H1 (cell line): ENCODE measurements around the gene MRPL55. TPM values are rescaled to one million over a fixed set of nuclear protein-coding genes. Genes with fewer than 3 reads are reported as not detected.

Experiments
- CTCF ChIA-PET: fragments of 300-600 bp; sonication (Branson Sonifier 250); formaldehyde crosslinking; loops from one replicate; lab custom pipeline; 2021; ENCODE audit not compliant: partially characterized antibody; lab: Charles Lee
- POLR2A ChIA-PET: fragments of 300-600 bp; sonication (Branson Sonifier 250); formaldehyde crosslinking; loops from one replicate; lab custom pipeline; 2021; ENCODE audit warnings: inconsistent platforms; ENCODE audit not compliant: partially characterized antibody; lab: Charles Lee
- DNase-seq, 2 experiments: peaks; one replicate each; pipeline versions ENCODE4 v3.0.0 to v3.0.0-alpha.2; 2010 to 2022; ENCODE audit warnings: low spot score in 2 of 2, low read depth in 1 of 2, mixed read lengths in 1 of 2
- FAIRE-seq: peaks from 2 replicates; lab custom pipeline; 2011; peaks lifted over from hg19 to GRCh38; lab: Jason Lieb, UNC
- H2AFZ ChIP-seq: 2 replicates; pipeline ENCODE4 v1.8.1; 2012; ENCODE audit warnings: low read length, inconsistent platforms
- H2AK5ac ChIP-seq: 2 replicates; pipeline ENCODE4 v1.6.1; 2013; ENCODE audit warnings: low read depth, low read length
- H2BK120ac ChIP-seq: replicated peaks from 2 replicates; pipeline ENCODE3; 2013; ENCODE audit warnings: low read depth, low read length, inconsistent platforms
- H2BK12ac ChIP-seq: 2 replicates; pipeline ENCODE4 v1.6.1; 2013; ENCODE audit warnings: low read depth, low read length
- H2BK15ac ChIP-seq: 2 replicates; pipeline ENCODE4 v1.6.1; 2013; ENCODE audit warnings: low read length
- H2BK20ac ChIP-seq: 2 replicates; pipeline ENCODE4 v1.6.1; 2013; ENCODE audit warnings: low read length
- H2BK5ac ChIP-seq: 2 replicates; pipeline ENCODE4 v1.6.1; 2013; ENCODE audit warnings: low read depth, low read length
- H3K14ac ChIP-seq: 2 replicates; pipeline ENCODE4 v1.6.1; 2013; ENCODE audit warnings: inconsistent platforms; ENCODE audit not compliant: insufficient read length
- H3K18ac ChIP-seq: 2 replicates; pipeline ENCODE4 v1.6.1; 2013; ENCODE audit warnings: low read length; ENCODE audit errors: extremely low read depth
- H3K23ac ChIP-seq: 2 replicates; pipeline ENCODE4 v1.6.1; 2013; ENCODE audit warnings: inconsistent platforms; ENCODE audit not compliant: insufficient read length
- H3K23me2 ChIP-seq: 2 replicates; pipeline ENCODE4 v1.6.1; 2013; ENCODE audit warnings: low read depth, low read length
- H3K27ac ChIP-seq: 2 replicates; pipeline ENCODE4 v1.6.1; 2011; ENCODE audit warnings: low read depth, low read length, inconsistent platforms
- H3K27me3 ChIP-seq, 4 experiments: replicated peaks in 1 of 4; 1 replicate in 1 of 4; 2 replicates in 3 of 4; pipeline versions ENCODE4 v1.6.1 to v1.8.1; 2011 to 2013; ENCODE audit warnings: low read length in 3 of 4, mild to moderate bottlenecking in 3 of 4, inconsistent platforms in 2 of 4, mixed read lengths in 2 of 4, moderate library complexity in 1 of 4; ENCODE audit not compliant: control insufficient read depth in 3 of 4, insufficient read depth in 3 of 4; ENCODE audit errors: extremely low read depth in 1 of 4
- H3K36me3 ChIP-seq, 4 experiments: 2 replicates each; pipeline versions ENCODE4 v1.6.1 to v1.8.1; 2011 to 2013; ENCODE audit warnings: mild to moderate bottlenecking in 4 of 4, low read length in 3 of 4, moderate library complexity in 2 of 4, control low read depth in 1 of 4, inconsistent platforms in 1 of 4; ENCODE audit not compliant: insufficient read depth in 4 of 4, control insufficient read depth in 2 of 4
- H3K4ac ChIP-seq: replicated peaks from 2 replicates; pipeline ENCODE3; 2013; ENCODE audit warnings: low read length, low read depth, mixed read lengths, inconsistent platforms; ENCODE audit not compliant: insufficient read length
- H3K4me1 ChIP-seq, 4 experiments: replicated peaks in 1 of 4; 1 replicate in 1 of 4; 2 replicates in 3 of 4; pipeline versions ENCODE4 v1.6.1 to v1.8.1; 2011 to 2013; ENCODE audit warnings: low read length in 3 of 4, inconsistent platforms in 2 of 4, mixed read lengths in 1 of 4; ENCODE audit not compliant: insufficient read depth in 4 of 4, control insufficient read depth in 3 of 4
- H3K4me2 ChIP-seq, 2 experiments: 2 replicates each; pipeline versions ENCODE4 v1.6.1 to v1.8.1; 2011 to 2013; ENCODE audit warnings: low read depth in 2 of 2, low read length in 2 of 2, control low read depth in 1 of 2, inconsistent platforms in 1 of 2, mild to moderate bottlenecking in 1 of 2; ENCODE audit not compliant: insufficient read depth in 1 of 2
- H3K4me3 ChIP-seq, 4 experiments: fragments of 200-600, 300-600 bp in 1 of 4; sonication (generic), shearing (Covaris generic), sonication (Bioruptor Twin) in 1 of 4; 2 replicates each; pipeline versions ENCODE4 v1.5.1 to v1.8.1; 2011 to 2016; ENCODE audit warnings: low read length in 4 of 4, low read depth in 3 of 4, control low read depth in 2 of 4, inconsistent platforms in 2 of 4, mild to moderate bottlenecking in 2 of 4, mixed read lengths in 1 of 4, moderate library complexity in 1 of 4; ENCODE audit not compliant: insufficient read depth in 2 of 4; ENCODE audit errors: extremely low read depth in 1 of 4
- H3K56ac ChIP-seq: replicated peaks from 2 replicates; pipeline ENCODE3; 2013; ENCODE audit warnings: low read depth, mild to moderate bottlenecking, mixed read lengths, low read length, inconsistent platforms; ENCODE audit not compliant: insufficient read length
- H3K79me1 ChIP-seq: 2 replicates; pipeline ENCODE4 v1.6.1; 2013; ENCODE audit warnings: low read depth, low read length, control low read depth
- H3K79me2 ChIP-seq, 2 experiments: 2 replicates each; pipeline versions ENCODE4 v1.6.1 to v1.8.1; 2012 to 2013; ENCODE audit warnings: low read length in 2 of 2, mild to moderate bottlenecking in 2 of 2, inconsistent platforms in 1 of 2; ENCODE audit not compliant: insufficient read depth in 2 of 2, control insufficient read depth in 1 of 2
- H3K9ac ChIP-seq, 4 experiments: replicated peaks in 1 of 4; 1 replicate in 1 of 4; 2 replicates in 3 of 4; pipeline versions ENCODE4 v1.6.1 to v1.8.1; 2011 to 2013; ENCODE audit warnings: low read depth in 3 of 4, low read length in 3 of 4, control low read depth in 2 of 4, mild to moderate bottlenecking in 2 of 4, moderate library complexity in 2 of 4, inconsistent platforms in 1 of 4; ENCODE audit errors: extremely low read depth in 1 of 4
- H3K9me3 ChIP-seq, 2 experiments: 2 replicates each; pipeline versions ENCODE4 v1.6.1 to v1.8.1; 2012 to 2013; ENCODE audit warnings: mild to moderate bottlenecking in 2 of 2, moderate library complexity in 2 of 2, control low read depth in 1 of 2, inconsistent platforms in 1 of 2, low read depth in 1 of 2, low read length in 1 of 2, mixed read lengths in 1 of 2; ENCODE audit not compliant: insufficient read depth in 2 of 2
- H4K20me1 ChIP-seq, 2 experiments: replicated peaks in 1 of 2; 2 replicates each; pipeline versions ENCODE3 to v1.8.1; 2011 to 2013; ENCODE audit warnings: inconsistent platforms in 2 of 2, low read length in 2 of 2, mild to moderate bottlenecking in 1 of 2; ENCODE audit not compliant: insufficient read depth in 2 of 2, control insufficient read depth in 1 of 2
- H4K5ac ChIP-seq: 2 replicates; pipeline ENCODE4 v1.6.1; 2013; ENCODE audit warnings: low read length, low read depth, mixed read lengths, inconsistent platforms; ENCODE audit not compliant: insufficient read length
- H4K8ac ChIP-seq: 2 replicates; pipeline ENCODE4 v1.8.0; 2013; ENCODE audit warnings: mild to moderate bottlenecking, moderate library complexity, low read length, inconsistent platforms; ENCODE audit not compliant: insufficient read depth; ENCODE audit errors: extremely low read depth
- H4K91ac ChIP-seq: replicated peaks from 2 replicates; pipeline ENCODE3; 2013; ENCODE audit warnings: low read length, mixed read lengths, inconsistent platforms; ENCODE audit not compliant: insufficient read length
- CREB1 ChIP-seq: IDR thresholded peaks from 2 replicates; pipeline ENCODE4 v1.6.1; 2012; ENCODE audit warnings: inconsistent platforms
- RAD21 ChIP-seq, 2 experiments: IDR thresholded peaks in 1 of 2; conservative IDR thresholded peaks in 1 of 2; 2 replicates each; pipeline ENCODE4 v1.6.1; 2011; ENCODE audit warnings: low read depth in 2 of 2, low read length in 2 of 2, improper control_type of control experiment in 1 of 2, inconsistent platforms in 1 of 2, mild to moderate bottlenecking in 1 of 2, moderate library complexity in 1 of 2
- RBBP5 ChIP-seq: IDR thresholded peaks from 2 replicates; pipeline ENCODE4 v1.7.1; 2012; ENCODE audit warnings: low read depth, mild to moderate bottlenecking, inconsistent platforms, low read length, moderate library complexity, borderline replicate concordance
- RFX5 ChIP-seq: IDR thresholded peaks from 2 replicates; pipeline ENCODE4 v1.6.1; 2011; ENCODE audit warnings: low read depth, low read length, improper control_type of control experiment, borderline replicate concordance
- TAF7 ChIP-seq: optimal IDR thresholded peaks from 2 replicates; pipeline ENCODE3; 2011; ENCODE audit warnings: low read depth, mild to moderate bottlenecking, inconsistent platforms, low read length, moderate library complexity, borderline replicate concordance
- WGBS, 2 experiments: shearing (Covaris generic) in 1 of 2; methylation state at CpG; one replicate each; pipeline versions ENCODE4 v1.1.6 to v1.1.7; 2013 to 2015; ENCODE audit warnings: low lambda C conversion rate in 2 of 2, mixed read lengths in 2 of 2, inconsistent platforms in 1 of 2, low coverage in 1 of 2, missing lambda C conversion rate in 1 of 2; ENCODE audit not compliant: insufficient replicate concordance in 2 of 2, insufficient coverage in 1 of 2, insufficient read length in 1 of 2; ENCODE audit errors: extremely low coverage in 1 of 2, missing lambda C conversion rate in 1 of 2; 5-methylcytosine and 5-hydroxymethylcytosine counted together
- polyA plus RNA-seq, 7 experiments: library from polyadenylated mRNA; depleted of rRNA in 3 of 7; stranded (reverse) in 5 of 7; unstranded in 2 of 7; fragments of >200 nt in 5 of 7; fragments of 200-250 nt in 2 of 7; gene quantifications; 1 replicate in 5 of 7; 2 replicates in 1 of 7; 4 replicates in 1 of 7; pipeline versions ENCODE4 v1.2.1 to v1.2.3, GENCODE V29; 2011 to 2013; ENCODE audit warnings: missing spikeins in 2 of 7, mixed read lengths in 2 of 7
- total RNA-seq: library from RNA; stranded (reverse); fragmentation: NEBNext Ultra II Directional; extraction: Animal tissue kit (Norgen Biotek cat#: 25700); gene quantifications from 2 replicates; pipeline ENCODE4 v1.2.1, GENCODE V29; 2021
- TF ChIP-seq, protein P1 (sequence below), 3 experiments: IDR thresholded peaks; 1 replicate in 2 of 3; 2 replicates in 1 of 3; pipeline versions ENCODE4 v1.5.1 to v1.6.1; 2011; ENCODE audit warnings: low read length in 3 of 3, mild to moderate bottlenecking in 3 of 3, inconsistent platforms in 2 of 3, low read depth in 1 of 3, moderate library complexity in 1 of 3; ENCODE audit not compliant: insufficient read depth in 1 of 3; ENCODE audit errors: control extremely low read depth in 1 of 3
- TF ChIP-seq, protein P2 (sequence below): IDR thresholded peaks from 2 replicates; pipeline ENCODE4 v1.6.1; 2012; ENCODE audit warnings: inconsistent platforms

Gene MRPL55
- total and polyA plus RNA-seq, 2 of the 8 experiments (the other 6 are each of a cell fraction or from before 2014, with no cell fraction given): 59.0 to 244 TPM

DNA sequence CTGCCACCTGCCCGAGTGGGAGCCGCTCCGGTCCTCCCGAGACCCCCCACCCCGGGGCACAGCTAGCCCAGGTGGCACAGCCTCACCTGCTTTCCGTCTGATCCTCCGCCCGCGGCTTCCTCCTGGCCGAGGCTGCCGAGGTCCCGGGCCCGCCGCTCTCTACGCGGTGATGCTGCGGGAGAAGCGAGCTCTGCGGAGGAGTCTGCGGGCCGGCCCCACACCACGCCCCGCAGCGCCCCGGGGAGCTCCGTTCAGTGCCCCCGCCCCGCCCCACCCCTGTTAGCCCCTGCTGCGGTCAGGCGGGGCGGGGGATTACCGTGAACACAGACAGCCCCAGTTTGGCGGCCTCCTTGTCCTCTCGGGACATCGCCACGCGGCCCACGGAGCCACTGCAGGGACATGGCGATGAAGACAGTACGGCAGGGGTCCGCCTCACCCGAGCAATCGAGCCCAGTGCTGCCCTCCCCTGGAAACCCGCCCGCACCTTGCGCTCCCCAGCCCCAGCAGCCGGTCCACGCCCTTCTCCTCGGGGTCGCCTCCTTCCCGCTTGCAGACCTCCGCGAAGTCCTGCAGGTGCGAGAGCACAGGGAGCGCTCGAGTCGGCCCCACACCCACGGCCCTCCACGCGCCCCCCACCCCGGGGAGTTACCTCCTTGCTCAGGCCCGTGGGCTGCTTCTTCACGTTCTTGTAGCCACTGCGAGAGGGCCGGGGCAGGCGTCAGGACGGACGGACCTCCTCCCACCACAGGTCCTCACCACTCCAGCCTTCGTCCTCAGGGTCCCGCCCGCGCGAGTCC lies 6.9 kb downstream of the MRPL55 start:
- Histone ChIP-seq H4K8ac (no peak overlapping the region; the same call in 1 of the 2 replicates), H4K5ac (no peak overlapping the region), H3K4me2 (peak overlapping the region; percentile 37 to 83), H3K18ac (no peak overlapping the region), H3K79me2 (no peaks in the 10 kb centered on the region; a peak in 1 of 4 replicates), H4K91ac (no peak overlapping the region), H2BK12ac (no peak overlapping the region), H2AK5ac (no peak overlapping the region), H3K14ac (no peak overlapping the region), H3K79me1 (peaks cover 4% of the 10 kb centered on the region), H3K36me3 (peaks cover 16 to 41% (median 27%) of the 10 kb centered on the region in 4 experiments; a peak in 7 of 8 replicates), H3K4me1 (peaks cover 0 to 2% (median 0%) of the 10 kb centered on the region in 4 experiments; a peak in 1 of 7 replicates), H3K56ac (no peak overlapping the region), H3K4me3 (peak overlapping the region; percentile 63 to 92 (median 77)), H2BK20ac (no peak overlapping the region), H4K20me1 (peaks cover 9 to 33% of the 10 kb centered on the region in 2 experiments), H2BK15ac (no peak overlapping the region), H2BK120ac (no peak overlapping the region), H3K9me3 (no peaks in the 10 kb centered on the region), H3K23ac (no peak overlapping the region), H3K4ac (no peak overlapping the region), H3K9ac (peak overlapping the region in 2 of 4 experiments; percentile 13 to 33; a peak in 4 of 7 replicates), H2BK5ac (no peak overlapping the region), H3K27ac (no peak overlapping the region), H3K23me2 (peaks cover 6% of the 10 kb centered on the region; the same call in 1 of the 2 replicates), H2AFZ (no peak overlapping the region), H3K27me3 (no peaks in the 10 kb centered on the region; a peak in 1 of 7 replicates)
- ChIA-PET POLR2A (interaction anchor here (0.9 to 5.6 kb wide), 2 partner anchors 13 to 20 kb away, joined by 6 to 53 read pairs; partner anchors contain the start of gene ARF1), CTCF (interaction anchor here (3.8 kb wide), 1 partner anchor 12 kb away, joined by 13 read pairs; no protein-coding TSS in a partner anchor)
- WGBS, 2 experiments: 35% methylated on average over 24 of the region's 73 CpGs; no CpG with 5 or more reads in 1 of the 2 experiments
- FAIRE-seq (no peak), DNase-seq (peak in 1 of 2 experiments; percentile 66)
- TF ChIP-seq RAD21 (IDR thresholded peaks at IDR 0.05 in 1 of 2, conservative IDR thresholded peaks at IDR 0.05 in 1 of 2; ENCODE audit: low read depth in 2 of 2, low read length in 2 of 2): peak in 1 of 2 experiments; percentile 12; a peak in 1 of 4 replicates
- TF ChIP-seq RFX5: no peak
- TF ChIP-seq, protein P1, sequence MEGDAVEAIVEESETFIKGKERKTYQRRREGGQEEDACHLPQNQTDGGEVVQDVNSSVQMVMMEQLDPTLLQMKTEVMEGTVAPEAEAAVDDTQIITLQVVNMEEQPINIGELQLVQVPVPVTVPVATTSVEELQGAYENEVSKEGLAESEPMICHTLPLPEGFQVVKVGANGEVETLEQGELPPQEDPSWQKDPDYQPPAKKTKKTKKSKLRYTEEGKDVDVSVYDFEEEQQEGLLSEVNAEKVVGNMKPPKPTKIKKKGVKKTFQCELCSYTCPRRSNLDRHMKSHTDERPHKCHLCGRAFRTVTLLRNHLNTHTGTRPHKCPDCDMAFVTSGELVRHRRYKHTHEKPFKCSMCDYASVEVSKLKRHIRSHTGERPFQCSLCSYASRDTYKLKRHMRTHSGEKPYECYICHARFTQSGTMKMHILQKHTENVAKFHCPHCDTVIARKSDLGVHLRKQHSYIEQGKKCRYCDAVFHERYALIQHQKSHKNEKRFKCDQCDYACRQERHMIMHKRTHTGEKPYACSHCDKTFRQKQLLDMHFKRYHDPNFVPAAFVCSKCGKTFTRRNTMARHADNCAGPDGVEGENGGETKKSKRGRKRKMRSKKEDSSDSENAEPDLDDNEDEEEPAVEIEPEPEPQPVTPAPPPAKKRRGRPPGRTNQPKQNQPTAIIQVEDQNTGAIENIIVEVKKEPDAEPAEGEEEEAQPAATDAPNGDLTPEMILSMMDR (IDR thresholded peaks at IDR 0.05; ENCODE audit: control extremely low read depth in 1 of 3, insufficient read depth in 1 of 3, low read depth in 1 of 3, low read length in 3 of 3): peak in 2 of 3 experiments; percentile 29 to 39; a peak in 2 of 4 replicates
- no peak for TF ChIP-seq TAF7
- TF ChIP-seq, protein P2, sequence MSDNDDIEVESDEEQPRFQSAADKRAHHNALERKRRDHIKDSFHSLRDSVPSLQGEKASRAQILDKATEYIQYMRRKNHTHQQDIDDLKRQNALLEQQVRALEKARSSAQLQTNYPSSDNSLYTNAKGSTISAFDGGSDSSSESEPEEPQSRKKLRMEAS: peak; percentile 42; the same call in 1 of the 2 replicates
- no peak for TF ChIP-seq RBBP5
- no peak for TF ChIP-seq CREB1
